GM19023 (cell line): ENCODE results near the gene PRR33.

ENCODE experiments used
- ATAC-seq: cut with Tn5 transposase; IDR thresholded peaks from one replicate; pipeline ENCODE4 v1.9.1; 2021; ENCODE audit warnings: mild to moderate bottlenecking, moderate library complexity; ENCODE audit not compliant: unreplicated experiment

Gene PRR33

GRCh38 chr11:1928470-1928890 is 36.8 kb upstream of the PRR33 start:
- no peak for ATAC-seq

DNA sequence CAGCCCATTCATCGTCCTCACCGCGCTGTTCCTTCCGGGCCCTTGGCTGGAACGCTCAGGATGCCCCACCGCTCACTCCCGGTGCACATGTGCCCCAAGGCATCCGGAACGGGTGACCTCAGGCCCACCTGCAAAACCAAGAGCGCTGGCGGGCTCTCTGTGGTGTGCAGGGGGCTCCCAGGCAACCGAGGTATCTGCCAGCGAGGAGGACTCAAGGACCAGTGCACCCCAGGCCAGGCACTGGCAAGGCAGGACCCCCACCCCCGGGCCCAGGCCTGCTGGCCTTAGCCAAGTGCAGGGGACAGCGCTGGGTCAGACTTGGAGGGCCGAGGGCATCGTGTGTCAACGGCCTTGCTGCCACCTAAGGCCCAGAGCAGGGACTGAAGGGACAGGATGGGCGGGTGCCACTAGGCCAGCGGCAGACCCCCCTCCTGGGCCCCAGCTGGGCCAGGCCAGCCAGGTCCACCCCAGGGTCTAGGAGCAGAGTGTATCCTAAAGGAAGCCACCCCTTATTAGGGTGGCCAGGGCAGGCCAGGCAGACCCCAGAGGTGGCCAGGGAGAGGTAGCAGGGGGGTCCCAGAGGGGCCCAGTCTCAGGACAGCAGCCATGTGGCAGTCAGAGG is 36.3 kb upstream of the PRR33 start:
- ATAC-seq = no peak

DNA sequence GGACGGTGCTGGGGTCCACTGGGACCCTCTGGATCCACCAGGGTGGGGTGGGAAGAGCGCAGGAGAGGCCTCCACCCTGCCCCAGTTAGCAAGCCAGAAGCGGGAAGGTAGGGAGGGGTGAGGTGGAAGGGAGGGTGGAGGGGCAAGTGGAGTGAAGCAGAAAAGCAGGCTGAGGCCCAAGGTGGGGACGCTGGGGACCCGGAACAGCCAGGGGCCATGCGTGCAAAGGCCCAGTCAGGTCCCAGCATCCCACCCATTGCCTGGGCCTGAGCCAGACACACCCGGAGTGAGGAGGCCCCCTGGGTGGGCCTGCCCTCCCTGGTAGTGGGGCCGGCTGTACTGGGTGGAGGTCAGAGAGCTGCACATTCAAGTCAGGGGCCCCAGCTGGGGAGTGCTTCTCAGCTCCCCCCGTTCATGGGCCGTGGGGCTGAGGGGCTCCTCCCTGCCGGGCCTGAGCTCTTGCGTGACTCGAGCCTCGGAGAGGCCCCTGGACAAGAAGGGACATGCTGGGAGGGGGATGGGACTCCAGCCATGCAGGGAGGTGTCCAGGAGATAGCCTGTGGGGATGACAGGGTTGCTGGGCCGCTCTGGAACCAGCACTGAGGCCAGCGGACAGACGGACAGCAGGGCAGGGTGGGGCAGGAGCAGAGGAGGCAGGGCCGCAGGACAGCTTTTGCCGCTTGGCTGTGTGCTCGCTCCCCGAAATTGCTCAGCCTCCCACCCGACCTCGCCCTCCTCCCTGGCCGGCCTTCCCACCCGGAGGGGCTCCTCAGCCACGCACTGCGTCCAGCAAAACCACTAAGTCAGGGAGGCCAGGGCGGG is 35.5 kb upstream of the PRR33 start:
- ATAC-seq = no peak

GRCh38 chr11:1926156-1927025 is 34.7 kb upstream of the PRR33 start:
- ATAC-seq = no peak

- ATAC-seq = no peak
Measured at GRCh38 chr11:1925373-1926155, 33.9 kb upstream of the PRR33 start.

- no peak for ATAC-seq
Measured at GRCh38 chr11:1924646-1925372, 33.1 kb upstream of the PRR33 start.

DNA sequence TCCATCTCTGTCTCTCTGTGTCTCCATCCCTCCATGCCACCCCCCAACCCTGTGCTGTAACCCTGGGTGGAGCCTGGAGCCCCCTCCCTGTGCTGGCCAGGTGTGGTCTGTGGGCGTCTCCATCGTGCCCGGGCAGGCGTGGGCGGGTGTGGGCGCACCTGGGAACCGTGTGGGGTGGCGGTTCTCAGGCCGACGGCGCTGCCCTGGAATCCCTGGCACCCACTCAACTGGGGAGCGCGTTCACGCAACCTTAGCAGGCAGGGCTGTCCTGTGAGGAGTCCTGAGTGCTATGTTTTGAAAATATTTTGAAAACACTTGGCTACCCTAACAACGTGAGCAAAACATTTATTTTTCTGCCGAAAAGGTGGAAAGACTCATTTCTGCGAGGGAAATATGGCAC is 32.5 kb upstream of the PRR33 start:
- no peak for ATAC-seq

- ATAC-seq = no peak
Measured at GRCh38 chr11:1923201-1923956, 31.7 kb upstream of the PRR33 start.

DNA sequence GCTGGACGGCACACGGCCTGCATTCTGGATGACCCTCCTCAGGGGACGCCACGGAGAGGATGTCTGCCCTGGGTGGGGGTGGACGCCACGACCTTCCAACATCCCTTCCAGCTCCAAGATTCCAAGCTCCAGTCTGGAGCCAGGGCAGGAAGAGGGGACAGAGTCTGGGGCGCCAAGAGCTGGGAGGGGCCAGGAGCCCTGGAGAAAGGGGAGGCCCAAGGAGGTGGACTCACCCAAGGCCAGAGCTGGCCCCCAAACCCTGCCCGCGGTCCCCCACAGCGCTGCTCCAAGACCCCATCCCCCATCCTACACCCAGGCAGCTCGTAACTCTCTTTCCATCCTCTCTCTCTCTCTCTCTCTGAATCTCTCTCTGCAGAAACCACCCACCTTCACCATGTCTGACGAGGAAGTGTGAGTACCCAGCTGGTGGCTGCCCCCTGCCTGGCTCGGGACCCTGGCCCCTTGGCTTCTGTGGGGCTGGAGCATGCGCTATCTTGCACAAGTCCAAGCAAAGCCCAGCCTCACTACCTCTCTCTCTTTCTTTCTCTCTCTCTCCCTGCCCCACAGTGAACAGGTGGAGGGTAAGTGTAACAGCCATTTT is 30.9 kb upstream of the PRR33 start:
- ATAC-seq = no peak

- ATAC-seq = no peak
Measured at GRCh38 chr11:1921574-1922141, 30.0 kb upstream of the PRR33 start.

- no peak for ATAC-seq
Measured at GRCh38 chr11:1920909-1921573, 29.3 kb upstream of the PRR33 start.

DNA sequence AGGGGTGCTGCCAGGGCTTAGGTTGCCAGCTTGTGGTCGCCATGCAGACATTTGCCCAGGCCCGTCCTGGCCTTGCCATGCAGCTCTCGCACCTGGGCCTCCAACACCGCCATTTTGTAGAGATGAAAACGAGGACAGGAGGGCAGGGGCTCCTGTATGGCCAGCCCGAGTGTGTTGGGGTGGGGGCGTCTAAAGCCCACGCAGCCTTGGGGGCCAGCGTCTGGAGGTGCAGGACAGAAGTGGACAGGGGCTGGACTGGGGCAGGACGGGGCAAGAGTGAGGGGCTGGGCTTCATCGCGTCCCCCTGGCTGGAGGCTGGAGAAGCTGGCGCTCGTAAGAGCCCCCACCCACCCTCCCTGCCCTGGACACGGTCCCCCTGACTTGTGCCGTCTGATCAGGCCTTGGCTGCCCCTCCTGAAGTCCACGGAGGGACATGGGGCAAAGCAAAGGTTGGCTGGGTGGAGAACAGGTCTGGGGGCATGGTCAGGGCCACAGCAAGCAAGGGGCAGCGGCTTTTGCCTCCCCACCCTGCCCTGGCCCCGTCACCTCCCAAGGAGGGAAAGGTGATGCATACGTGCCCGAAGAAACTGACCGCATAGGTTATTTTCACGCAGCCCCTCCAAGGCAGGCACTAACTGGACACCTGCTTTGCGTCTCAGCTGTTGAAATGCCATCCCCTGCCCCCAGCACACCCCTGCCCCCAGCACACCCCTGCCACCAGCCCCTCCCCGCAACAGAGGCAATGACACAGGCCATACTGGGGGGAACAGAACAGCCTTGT is 28.6 kb upstream of the PRR33 start:
- ATAC-seq = no peak

GRCh38 chr11:1919391-1920127 is 27.9 kb upstream of the PRR33 start, which contains the start of gene TNNT3:
TSS of gene TNNT3 (plus strand) at chr11:1919703. CDS start at chr11:1922875, 3,172 bp downstream.
- ATAC-seq = no peak

DNA sequence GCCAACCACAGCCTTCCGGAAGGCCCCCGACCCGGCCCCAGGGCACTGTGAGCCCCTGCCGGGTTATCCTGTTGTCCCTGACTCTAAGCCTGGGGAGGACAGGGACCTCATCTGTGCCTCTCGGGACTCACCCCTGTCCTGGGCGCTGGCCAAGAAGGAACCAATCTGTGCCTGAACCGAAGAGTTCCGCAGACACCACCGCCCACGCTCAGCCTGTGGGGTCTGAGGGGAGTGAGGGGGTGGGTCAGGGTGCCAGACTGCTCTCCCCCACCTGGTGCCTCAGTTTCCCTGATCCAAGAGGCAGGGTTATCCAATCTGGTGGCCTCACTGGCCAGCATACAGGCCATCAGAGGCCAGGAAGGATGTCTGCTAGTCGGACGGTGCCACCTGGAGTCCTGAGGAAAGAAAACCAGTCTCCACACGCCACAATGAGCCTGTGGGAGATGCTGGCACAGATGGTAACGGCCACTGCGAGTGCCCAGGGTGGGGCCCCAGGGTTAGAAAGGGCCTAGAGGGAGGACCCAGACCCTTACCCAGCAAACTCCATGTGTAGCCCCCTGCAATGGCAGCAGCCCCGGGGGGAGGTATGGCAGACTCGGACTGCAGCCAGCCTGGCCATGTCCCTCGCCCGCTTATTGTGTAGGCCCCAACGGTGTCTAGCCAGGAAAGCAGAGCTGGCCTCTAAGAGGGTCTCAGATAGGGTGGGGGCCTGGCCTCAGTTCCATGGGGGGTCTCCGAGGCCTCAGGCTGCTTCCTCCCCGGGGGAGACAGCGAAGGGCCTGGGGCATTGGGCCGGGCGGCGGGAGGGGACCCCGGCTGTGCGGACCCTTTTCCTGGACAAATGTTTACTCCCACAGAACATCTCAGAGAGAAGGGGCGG is 27.0 kb upstream of the PRR33 start:
- ATAC-seq = no peak
